Left cardiac atrium (tissue), 4 donors: ENCODE measurements around the gene APOBEC3C. TPM values are rescaled to one million over a fixed set of nuclear protein-coding genes. Genes with fewer than 3 reads are reported as not detected.
"Not testable (repeated sequence)": the region's sequence is repeated elsewhere in the genome, so short reads cannot be mapped to it uniquely, and the experiment has no call there.

Source experiments
- ATAC-seq, 2 donors: fragments of 200-7000 bp; cut with Tn5 transposase; one replicate each; pipeline ENCODE4 v1.9.1; 2020; ENCODE audit warnings: mild to moderate bottlenecking in 2 of 2, moderate library complexity in 2 of 2
- DNase-seq: peaks from one replicate; pipeline ENCODE4 v3.0.0-alpha.2; 2020
- intact Hi-C, 2 donors: fragments of 100-400 bp; cut with DNase I; formaldehyde crosslinking; loops; one replicate each; pipeline versions ENCODE4 v1.14.1 to v1.15.1; 2022 to 2023
- total RNA-seq, 2 donors: library from RNA; stranded (reverse); fragmentation: NEBNext Ultra II Directional; extraction: Animal tissue kit (Norgen Biotek cat#: 25700); gene quantifications; one replicate each; pipeline ENCODE4 v1.2.1, GENCODE V29; 2021
- donor health status: DM: no; HTN: yes; CAD: no.
- donor health status: DM: no; HTN: yes; CAD: no; lungs with severe emphysema.
- donor health status: DM: yes; HTN: yes; CAD: no.
- donor health status: Dilated cardiomyopathy.

APOBEC3C gene
- total RNA-seq, 2 donors from 2014 or later = 24.1 to 28.1 TPM

GRCh38 chr22:39013561-39013941 lies 506 bp upstream of the APOBEC3C start:
- DNase-seq, intact Hi-C loops: not testable (repeated sequence)
- peak in 1 of 2 donors; percentile 8 for ATAC-seq

- ATAC-seq = peak in 1 of 2 donors; percentile 5
- DNase-seq, intact Hi-C loops: not testable (repeated sequence)
Observed at GRCh38 chr22:39014723-39015121, 665 bp downstream of the APOBEC3C start.

- DNase-seq (no peak), ATAC-seq (no peak)
- intact Hi-C loops = no loop called here
Observed at GRCh38 chr22:39016592-39016991, 2.5 kb downstream of the APOBEC3C start.

GRCh38 chr22:39017596-39018365 lies 3.7 kb downstream of the APOBEC3C start:
- no peak for ATAC-seq
- DNase-seq = no peak
- intact Hi-C loops = no loop called here

GRCh38 chr22:39020021-39020651 lies 6.1 kb downstream of the APOBEC3C start:
- DNase-seq, intact Hi-C loops: not testable (repeated sequence)
- ATAC-seq = peak; percentile 1 to 2

- peak in 1 of 2 donors; percentile 4 for ATAC-seq
- DNase-seq = no peak
- intact Hi-C loops = no loop called here
Observed at GRCh38 chr22:39021552-39022250, 7.6 kb downstream of the APOBEC3C start.

- ATAC-seq (no peak), DNase-seq (no peak)
- intact Hi-C loops = no loop called here
Observed at GRCh38 chr22:39024519-39025308, 10.7 kb downstream of the APOBEC3C start.

- DNase-seq (no peak), ATAC-seq (no peak)
- intact Hi-C loops = no loop called here
Observed at GRCh38 chr22:39026509-39027150, 12.6 kb downstream of the APOBEC3C start.

GRCh38 chr22:39027717-39028116 lies 13.7 kb downstream of the APOBEC3C start:
- DNase-seq (no peak), ATAC-seq (no peak)
- intact Hi-C loops = no loop called here

GRCh38 chr22:39028281-39028680 lies 14.2 kb downstream of the APOBEC3C start:
- ATAC-seq = no peak
- DNase-seq = no peak
- intact Hi-C loops = no loop called here

GRCh38 chr22:39029227-39029626 lies 15.2 kb downstream of the APOBEC3C start:
- intact Hi-C loops = no loop called here
- ATAC-seq (no peak), DNase-seq (no peak)

GRCh38 chr22:39030705-39031104 lies 16.6 kb downstream of the APOBEC3C start:
- DNase-seq (no peak), ATAC-seq (no peak)
- intact Hi-C loops = no loop called here

GRCh38 chr22:39031434-39032295 lies 17.6 kb downstream of the APOBEC3C start:
- intact Hi-C loops, ATAC-seq, DNase-seq: not testable (repeated sequence)

- DNase-seq, intact Hi-C loops, ATAC-seq: not testable (repeated sequence)
Observed at GRCh38 chr22:39037071-39037470, 23.0 kb downstream of the APOBEC3C start.

- intact Hi-C loops = no loop called here
- no peak for DNase-seq
- ATAC-seq = no peak
Observed at GRCh38 chr22:39039306-39040126, 25.5 kb downstream of the APOBEC3C start.

GRCh38 chr22:39040155-39040537 lies 26.1 kb downstream of the APOBEC3C start:
- ATAC-seq, intact Hi-C loops, DNase-seq: not testable (repeated sequence)
